ENCODE measurements around the gene SMC3. TPM values are rescaled to one million over a fixed set of nuclear protein-coding genes. Genes with fewer than 3 reads are reported as not detected.

The SMC3 gene
- total RNA-seq, 4 donors from 2014 or later = 16.2 to 32.4 (median 28.1) TPM

DNA sequence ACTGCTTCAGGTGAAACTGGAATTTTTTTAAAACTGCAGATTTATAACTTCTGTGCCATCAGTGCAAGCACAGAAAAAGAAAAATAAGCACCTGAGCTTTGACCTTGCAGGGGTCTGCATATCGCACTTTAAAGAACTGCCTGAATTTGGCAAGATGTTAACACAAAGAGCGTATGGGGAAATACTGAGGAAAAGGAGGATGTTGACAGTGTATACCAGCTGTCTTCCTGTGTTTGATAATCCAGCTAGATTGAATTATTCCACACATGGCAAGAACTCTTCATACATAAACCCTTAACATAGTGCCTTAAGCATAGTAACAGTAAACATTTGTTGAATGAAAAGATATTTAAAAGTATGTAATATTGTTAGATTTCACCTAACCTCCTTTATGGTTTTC lies 30.0 kb downstream of the SMC3 start:
- Histone ChIP-seq H3K36me3 (peaks cover 0 to 99% (median 12%) of the 10 kb centered on the region in 3 donors), H3K9me3 (no peaks in the 10 kb centered on the region), H3K4me1 (no peaks in the 10 kb centered on the region), H3K27me3 (no peaks in the 10 kb centered on the region), H3K27ac (no peak overlapping the region), H3K4me3 (no peak overlapping the region)
- no peak for DNase-seq
- no peak for TF ChIP-seq POLR2A (IDR thresholded peaks at IDR 0.05)
- TF ChIP-seq, protein P1, sequence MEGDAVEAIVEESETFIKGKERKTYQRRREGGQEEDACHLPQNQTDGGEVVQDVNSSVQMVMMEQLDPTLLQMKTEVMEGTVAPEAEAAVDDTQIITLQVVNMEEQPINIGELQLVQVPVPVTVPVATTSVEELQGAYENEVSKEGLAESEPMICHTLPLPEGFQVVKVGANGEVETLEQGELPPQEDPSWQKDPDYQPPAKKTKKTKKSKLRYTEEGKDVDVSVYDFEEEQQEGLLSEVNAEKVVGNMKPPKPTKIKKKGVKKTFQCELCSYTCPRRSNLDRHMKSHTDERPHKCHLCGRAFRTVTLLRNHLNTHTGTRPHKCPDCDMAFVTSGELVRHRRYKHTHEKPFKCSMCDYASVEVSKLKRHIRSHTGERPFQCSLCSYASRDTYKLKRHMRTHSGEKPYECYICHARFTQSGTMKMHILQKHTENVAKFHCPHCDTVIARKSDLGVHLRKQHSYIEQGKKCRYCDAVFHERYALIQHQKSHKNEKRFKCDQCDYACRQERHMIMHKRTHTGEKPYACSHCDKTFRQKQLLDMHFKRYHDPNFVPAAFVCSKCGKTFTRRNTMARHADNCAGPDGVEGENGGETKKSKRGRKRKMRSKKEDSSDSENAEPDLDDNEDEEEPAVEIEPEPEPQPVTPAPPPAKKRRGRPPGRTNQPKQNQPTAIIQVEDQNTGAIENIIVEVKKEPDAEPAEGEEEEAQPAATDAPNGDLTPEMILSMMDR (IDR thresholded peaks at IDR 0.05) = no peak
- 64 to 73% methylated on average over 2 of the region's 2 CpGs for WGBS, 2 donors
- intact Hi-C loops (cut with DNase I) = no loop called here

DNA sequence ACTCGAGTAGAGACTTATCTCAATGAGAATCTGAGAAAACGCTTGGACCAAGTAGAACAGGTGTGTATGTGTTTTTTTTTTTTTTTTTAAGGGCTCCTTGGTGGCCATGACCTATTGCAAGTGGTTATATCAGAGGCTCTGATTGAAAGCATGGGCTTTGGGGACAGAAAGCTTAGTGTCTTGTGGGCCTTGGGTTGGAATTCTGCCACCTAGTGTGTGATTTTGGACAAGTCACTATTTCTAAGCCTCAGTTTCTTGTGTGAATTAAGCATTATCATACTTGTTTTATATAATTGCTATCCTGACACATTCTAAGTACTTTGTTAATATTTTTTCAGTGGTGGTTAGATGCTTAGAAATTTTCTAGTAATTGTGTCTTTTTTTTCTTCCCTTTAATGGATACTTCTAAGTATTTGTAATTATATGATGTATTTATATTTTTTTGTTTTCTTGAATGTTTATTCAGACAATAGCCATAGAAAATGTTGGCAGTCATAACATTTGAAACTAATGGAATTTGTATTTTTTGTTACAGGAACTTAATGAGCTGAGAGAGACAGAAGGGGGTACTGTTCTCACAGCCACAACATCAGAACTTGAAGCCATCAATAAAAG lies 33.1 kb downstream of the SMC3 start:
- Histone ChIP-seq H3K27ac (no peak overlapping the region), H3K36me3 (peaks cover 0 to 99% (median 6%) of the 10 kb centered on the region in 3 donors), H3K4me3 (no peak overlapping the region), H3K4me1 (no peaks in the 10 kb centered on the region), H3K9me3 (no peaks in the 10 kb centered on the region), H3K27me3 (no peaks in the 10 kb centered on the region)
- no peak for TF ChIP-seq POLR2A (IDR thresholded peaks at IDR 0.05)
- TF ChIP-seq, protein P1 (IDR thresholded peaks at IDR 0.05) = peak in 4 of 6 experiments; percentile 25 to 45 (median 30)
- intact Hi-C loops (cut with DNase I) = no loop called here
- DNase-seq = no peak
- 70 to 76% methylated on average over 2 of the region's 2 CpGs for WGBS, 2 donors

DNA sequence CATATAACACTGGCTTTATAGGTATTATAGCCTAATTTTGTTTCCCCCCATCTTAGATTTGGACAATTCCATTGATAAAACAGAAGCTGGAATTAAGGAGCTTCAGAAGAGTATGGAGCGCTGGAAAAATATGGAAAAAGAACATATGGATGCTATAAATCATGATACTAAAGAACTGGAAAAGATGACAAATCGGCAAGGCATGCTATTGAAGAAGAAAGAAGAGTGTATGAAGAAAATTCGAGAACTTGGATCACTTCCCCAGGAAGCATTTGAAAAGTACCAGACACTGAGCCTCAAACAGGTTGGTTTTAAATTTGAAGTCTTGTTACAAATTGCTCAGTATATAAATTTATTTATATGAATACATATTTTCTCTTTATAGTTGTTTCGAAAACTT lies 34.1 kb downstream of the SMC3 start:
- TF ChIP-seq, protein P1 (IDR thresholded peaks at IDR 0.05) = no peak
- TF ChIP-seq POLR2A (IDR thresholded peaks at IDR 0.05) = no peak
- Histone ChIP-seq H3K9me3 (no peaks in the 10 kb centered on the region), H3K4me3 (no peak overlapping the region), H3K27me3 (no peaks in the 10 kb centered on the region), H3K36me3 (peaks cover 0 to 99% (median 6%) of the 10 kb centered on the region in 3 donors), H3K4me1 (no peaks in the 10 kb centered on the region), H3K27ac (no peak overlapping the region)
- WGBS, 2 donors = 72 to 78% methylated on average over 4 of the region's 4 CpGs
- intact Hi-C loops (cut with DNase I) = no loop called here
- no peak for DNase-seq

DNA sequence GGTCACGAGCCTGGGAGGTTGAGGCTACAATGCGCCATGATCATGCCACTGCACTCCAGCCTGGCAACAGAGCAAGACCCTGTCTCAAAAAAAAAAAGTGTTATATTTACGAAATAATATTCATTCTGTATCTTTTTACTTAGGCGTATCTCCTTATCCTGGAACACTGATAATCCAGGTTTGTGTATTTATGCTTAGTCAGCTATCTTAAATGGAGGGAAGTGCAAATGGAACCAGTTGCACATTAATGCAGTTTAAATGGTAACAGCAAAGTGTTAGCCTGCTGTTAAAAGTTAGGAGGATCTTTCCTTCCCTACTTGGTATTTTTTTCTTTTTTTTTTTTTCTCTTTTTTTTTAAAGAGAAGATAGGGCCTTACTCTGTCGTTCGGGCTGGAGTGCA lies 40.6 kb downstream of the SMC3 start:
- intact Hi-C loops (cut with DNase I) = no loop called here
- Histone ChIP-seq H3K27me3 (peaks cover 0 to 3% (median 0%) of the 10 kb centered on the region in 4 donors), H3K9me3 (no peaks in the 10 kb centered on the region), H3K36me3 (peaks cover 0 to 42% (median 0%) of the 10 kb centered on the region in 3 donors), H3K4me1 (no peaks in the 10 kb centered on the region), H3K4me3 (no peak overlapping the region), H3K27ac (no peak overlapping the region)
- no peak for TF ChIP-seq POLR2A (IDR thresholded peaks at IDR 0.05)
- TF ChIP-seq, protein P1 (IDR thresholded peaks at IDR 0.05) = no peak
- 68 to 78% methylated on average over 6 of the region's 6 CpGs for WGBS, 2 donors
- DNase-seq = no peak

DNA sequence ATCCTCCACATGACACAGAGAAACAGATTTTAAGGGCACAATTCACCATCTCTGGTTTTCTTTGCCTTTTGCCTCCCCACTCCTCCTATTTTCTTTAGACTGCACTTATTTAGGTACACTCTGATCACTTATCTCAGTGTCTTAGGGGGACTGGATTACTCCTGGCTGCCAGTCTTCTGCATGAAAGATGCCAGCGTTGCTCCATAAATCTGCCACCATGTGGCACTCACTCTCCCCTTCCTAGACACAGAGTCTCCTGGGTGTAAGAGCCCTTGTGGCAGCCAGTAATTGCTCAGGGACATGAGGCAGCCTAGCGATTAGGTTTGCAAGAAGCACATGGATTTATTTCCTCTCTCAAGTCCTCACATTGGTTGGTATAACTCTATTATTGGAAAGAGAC lies 42.1 kb downstream of the SMC3 start:
- Histone ChIP-seq H3K27ac (no peak overlapping the region), H3K4me3 (no peak overlapping the region), H3K36me3 (peaks cover 0 to 27% (median 0%) of the 10 kb centered on the region in 3 donors), H3K4me1 (no peaks in the 10 kb centered on the region), H3K27me3 (peaks cover 0 to 3% (median 0%) of the 10 kb centered on the region in 4 donors), H3K9me3 (no peaks in the 10 kb centered on the region)
- no peak for TF ChIP-seq POLR2A (IDR thresholded peaks at IDR 0.05)
- TF ChIP-seq, protein P1 (IDR thresholded peaks at IDR 0.05) = no peak
- DNase-seq = no peak
- WGBS, 2 donors = 19 to 20% methylated on average over 2 of the region's 2 CpGs
- intact Hi-C loops (cut with DNase I) = loop anchor here (10.0 kb wide), 2 partner anchors 135 to 295 kb away; no protein-coding TSS in a partner anchor

Measured in esophagus squamous epithelium (tissue), 5 donors.